ENCODE measurements around the gene GMNC.
A peak's percentile ranks its signal among the peaks of the same experiment; 100 is the strongest.

Gene GMNC

GRCh38 chr3:190825386-190826016 lies 37.0 kb downstream of the GMNC start:
- Histone ChIP-seq H2AK5ac (ENCODE audit: low read length) (no peak overlapping the region), H3K27ac (ENCODE audit: low read depth, low read length) (no peak overlapping the region), H2BK15ac (replicated peaks; ENCODE audit: low read depth) (no peak overlapping the region), H3K79me2 (ENCODE audit: control insufficient read depth, insufficient read depth, low read length) (no peaks in the 10 kb centered on the region), H3K23ac (ENCODE audit: low read length) (no peak overlapping the region), H3K9ac (ENCODE audit: low read length) (no peak overlapping the region), H3K4me1 (ENCODE audit: control insufficient read depth, low read depth, low read length) (no peaks in the 10 kb centered on the region), H2BK5ac (ENCODE audit: low read length) (no peak overlapping the region), H3K56ac (ENCODE audit: low read length) (no peak overlapping the region), H3K4ac (ENCODE audit: low read depth, low read length) (no peak overlapping the region), H3K18ac (ENCODE audit: low read length) (no peak overlapping the region), H3K36me3 (ENCODE audit: control insufficient read depth, insufficient read depth, low read length) (no peaks in the 10 kb centered on the region), H4K5ac (ENCODE audit: low read length) (no peak overlapping the region), H3K27me3 (ENCODE audit: insufficient read depth, low read length, poor library complexity) (no peaks in the 10 kb centered on the region), H3K4me3 (ENCODE audit: low read length) (no peak overlapping the region), H3K4me2 (ENCODE audit: low read length) (no peak overlapping the region), H3K79me1 (ENCODE audit: low read length) (no peaks in the 10 kb centered on the region), H4K8ac (ENCODE audit: low read depth, low read length) (no peak overlapping the region), H2BK120ac (ENCODE audit: low read depth, low read length) (no peak overlapping the region)
- WGBS (ENCODE audit: extremely low coverage, insufficient coverage, low lambda C conversion rate): no CpG with 5 or more reads among the region's 4 CpGs
- no peak for DNase-seq

- Histone ChIP-seq H3K4me3 (ENCODE audit: low read length) (no peak overlapping the region), H2BK120ac (ENCODE audit: low read depth, low read length) (no peak overlapping the region), H3K4ac (ENCODE audit: low read depth, low read length) (no peak overlapping the region), H2AK5ac (ENCODE audit: low read length) (no peak overlapping the region), H2BK15ac (replicated peaks; ENCODE audit: low read depth) (no peak overlapping the region), H3K27ac (ENCODE audit: low read depth, low read length) (no peak overlapping the region), H3K23ac (ENCODE audit: low read length) (no peak overlapping the region), H4K5ac (ENCODE audit: low read length) (no peak overlapping the region), H3K56ac (ENCODE audit: low read length) (no peak overlapping the region), H4K8ac (ENCODE audit: low read depth, low read length) (no peak overlapping the region), H3K79me1 (ENCODE audit: low read length) (no peaks in the 10 kb centered on the region), H3K36me3 (ENCODE audit: control insufficient read depth, insufficient read depth, low read length) (no peaks in the 10 kb centered on the region), H3K79me2 (ENCODE audit: control insufficient read depth, insufficient read depth, low read length) (no peaks in the 10 kb centered on the region), H3K9ac (ENCODE audit: low read length) (no peak overlapping the region), H3K4me1 (ENCODE audit: control insufficient read depth, low read depth, low read length) (no peaks in the 10 kb centered on the region), H2BK5ac (ENCODE audit: low read length) (no peak overlapping the region), H3K18ac (ENCODE audit: low read length) (no peak overlapping the region), H3K4me2 (ENCODE audit: low read length) (no peak overlapping the region), H3K27me3 (ENCODE audit: insufficient read depth, low read length, poor library complexity) (no peaks in the 10 kb centered on the region)
- DNase-seq: peak; percentile 76
- WGBS (ENCODE audit: extremely low coverage, insufficient coverage, low lambda C conversion rate): no CpG with 5 or more reads among the region's 14 CpGs
Observed at GRCh38 chr3:190811775-190812480, 50.6 kb downstream of the GMNC start.

- WGBS (ENCODE audit: extremely low coverage, insufficient coverage, low lambda C conversion rate): no CpG with 5 or more reads among the region's 4 CpGs
- no peak overlapping the region for H3K4me2 ChIP-seq (ENCODE audit: low read length)
- H3K4ac ChIP-seq (ENCODE audit: low read depth, low read length): no peak overlapping the region
Observed at GRCh38 chr3:190810957-190811356, 51.5 kb downstream of the GMNC start.

GRCh38 chr3:190809351-190809750 lies 53.1 kb downstream of the GMNC start:
- no peak overlapping the region for H2BK120ac ChIP-seq (ENCODE audit: low read depth, low read length)
- H3K4me1 ChIP-seq (ENCODE audit: control insufficient read depth, low read depth, low read length): no peaks in the 10 kb centered on the region
- no peak overlapping the region for H2AK5ac ChIP-seq (ENCODE audit: low read length)
- no CpG with 5 or more reads among the region's 2 CpGs for WGBS (ENCODE audit: extremely low coverage, insufficient coverage, low lambda C conversion rate)
- H3K56ac ChIP-seq (ENCODE audit: low read length): no peak overlapping the region
- H4K8ac ChIP-seq (ENCODE audit: low read depth, low read length): no peak overlapping the region
- H3K79me2 ChIP-seq (ENCODE audit: control insufficient read depth, insufficient read depth, low read length): no peaks in the 10 kb centered on the region
- H3K4ac ChIP-seq (ENCODE audit: low read depth, low read length): no peak overlapping the region
- no peaks in the 10 kb centered on the region for H3K79me1 ChIP-seq (ENCODE audit: low read length)
- H3K18ac ChIP-seq (ENCODE audit: low read length): no peak overlapping the region
- no peak overlapping the region for H3K9ac ChIP-seq (ENCODE audit: low read length)
- H2BK15ac ChIP-seq (replicated peaks; ENCODE audit: low read depth): no peak overlapping the region
- H3K23ac ChIP-seq (ENCODE audit: low read length): no peak overlapping the region
- H2BK5ac ChIP-seq (ENCODE audit: low read length): no peak overlapping the region
- H3K27ac ChIP-seq (ENCODE audit: low read depth, low read length): no peak overlapping the region
- no peak overlapping the region for H3K4me2 ChIP-seq (ENCODE audit: low read length)
- H4K5ac ChIP-seq (ENCODE audit: low read length): no peak overlapping the region
- no peak overlapping the region for H3K4me3 ChIP-seq (ENCODE audit: low read length)
- no peak for DNase-seq
- H3K27me3 ChIP-seq (ENCODE audit: insufficient read depth, low read length, poor library complexity): no peaks in the 10 kb centered on the region
- H3K36me3 ChIP-seq (ENCODE audit: control insufficient read depth, insufficient read depth, low read length): no peaks in the 10 kb centered on the region

More at GRCh38 chr3:190810957-190811356, 51.5 kb downstream of the GMNC start:
- Histone ChIP-seq H3K79me2 (ENCODE audit: control insufficient read depth, insufficient read depth, low read length) (no peaks in the 10 kb centered on the region), H2BK15ac (replicated peaks; ENCODE audit: low read depth) (no peak overlapping the region), H3K9ac (ENCODE audit: low read length) (no peak overlapping the region), H3K23ac (ENCODE audit: low read length) (no peak overlapping the region), H3K79me1 (ENCODE audit: low read length) (no peaks in the 10 kb centered on the region), H2BK120ac (ENCODE audit: low read depth, low read length) (no peak overlapping the region), H3K4me3 (ENCODE audit: low read length) (no peak overlapping the region), H3K56ac (ENCODE audit: low read length) (no peak overlapping the region), H3K36me3 (ENCODE audit: control insufficient read depth, insufficient read depth, low read length) (no peaks in the 10 kb centered on the region), H4K8ac (ENCODE audit: low read depth, low read length) (no peak overlapping the region), H2AK5ac (ENCODE audit: low read length) (no peak overlapping the region), H3K27me3 (ENCODE audit: insufficient read depth, low read length, poor library complexity) (no peaks in the 10 kb centered on the region), H2BK5ac (ENCODE audit: low read length) (no peak overlapping the region), H3K18ac (ENCODE audit: low read length) (no peak overlapping the region), H4K5ac (ENCODE audit: low read length) (no peak overlapping the region), H3K27ac (ENCODE audit: low read depth, low read length) (no peak overlapping the region), H3K4me1 (ENCODE audit: control insufficient read depth, low read depth, low read length) (no peaks in the 10 kb centered on the region)
- DNase-seq: no peak

GRCh38 chr3:190807719-190808375 lies 54.6 kb downstream of the GMNC start:
- no CpG with 5 or more reads among the region's 4 CpGs for WGBS (ENCODE audit: extremely low coverage, insufficient coverage, low lambda C conversion rate)
- no peak overlapping the region for H3K4me3 ChIP-seq (ENCODE audit: low read length)
- H3K36me3 ChIP-seq (ENCODE audit: control insufficient read depth, insufficient read depth, low read length): no peaks in the 10 kb centered on the region
- H3K79me2 ChIP-seq (ENCODE audit: control insufficient read depth, insufficient read depth, low read length): no peaks in the 10 kb centered on the region
- no peaks in the 10 kb centered on the region for H3K79me1 ChIP-seq (ENCODE audit: low read length)
- no peak overlapping the region for H2BK15ac ChIP-seq (replicated peaks; ENCODE audit: low read depth)
- H3K18ac ChIP-seq (ENCODE audit: low read length): no peak overlapping the region
- no peak overlapping the region for H3K9ac ChIP-seq (ENCODE audit: low read length)
- H3K4me2 ChIP-seq (ENCODE audit: low read length): no peak overlapping the region
- no peak overlapping the region for H3K27ac ChIP-seq (ENCODE audit: low read depth, low read length)
- no peak overlapping the region for H4K5ac ChIP-seq (ENCODE audit: low read length)
- no peak overlapping the region for H4K8ac ChIP-seq (ENCODE audit: low read depth, low read length)
- H3K56ac ChIP-seq (ENCODE audit: low read length): no peak overlapping the region
- no peak for DNase-seq
- H3K23ac ChIP-seq (ENCODE audit: low read length): no peak overlapping the region
- no peak overlapping the region for H2BK5ac ChIP-seq (ENCODE audit: low read length)
- H2BK120ac ChIP-seq (ENCODE audit: low read depth, low read length): no peak overlapping the region
- H2AK5ac ChIP-seq (ENCODE audit: low read length): no peak overlapping the region
- H3K4ac ChIP-seq (ENCODE audit: low read depth, low read length): no peak overlapping the region
- H3K4me1 ChIP-seq (ENCODE audit: control insufficient read depth, low read depth, low read length): no peaks in the 10 kb centered on the region
- H3K27me3 ChIP-seq (ENCODE audit: insufficient read depth, low read length, poor library complexity): no peaks in the 10 kb centered on the region
